Endothelial cell of umbilical vein (primary cell): ENCODE data around the gene CSH2.

Experiments
- EZH2 ChIP-seq: IDR thresholded peaks from 2 replicates; pipeline ENCODE4 v1.6.1; 2012; ENCODE audit warnings: borderline replicate concordance, low read depth, mild to moderate bottlenecking, moderate library complexity, low read length, inconsistent platforms; ENCODE audit not compliant: severe bottlenecking
- JUN ChIP-seq: IDR thresholded peaks from 2 replicates; pipeline ENCODE4 v1.6.1; 2011; ENCODE audit warnings: borderline replicate concordance, low read depth; ENCODE audit not compliant: insufficient read length, insufficient read depth
- POLR2A ChIP-seq: IDR thresholded peaks from 2 replicates; pipeline ENCODE4 v1.6.1; 2012; ENCODE audit warnings: low read depth, mild to moderate bottlenecking, control low read depth, low read length
- TF ChIP-seq, protein P1 (sequence below), 2 donors: IDR thresholded peaks; 1 replicate in 1 of 2; 2 replicates in 1 of 2; pipeline ENCODE4 v1.5.1; 2011; ENCODE audit warnings: low read length in 2 of 2, mild to moderate bottlenecking in 2 of 2, moderate library complexity in 2 of 2, control low read depth in 1 of 2, inconsistent platforms in 1 of 2, low read depth in 1 of 2; ENCODE audit not compliant: insufficient read depth in 1 of 2; ENCODE audit errors: extremely low read depth in 1 of 2

DNA sequence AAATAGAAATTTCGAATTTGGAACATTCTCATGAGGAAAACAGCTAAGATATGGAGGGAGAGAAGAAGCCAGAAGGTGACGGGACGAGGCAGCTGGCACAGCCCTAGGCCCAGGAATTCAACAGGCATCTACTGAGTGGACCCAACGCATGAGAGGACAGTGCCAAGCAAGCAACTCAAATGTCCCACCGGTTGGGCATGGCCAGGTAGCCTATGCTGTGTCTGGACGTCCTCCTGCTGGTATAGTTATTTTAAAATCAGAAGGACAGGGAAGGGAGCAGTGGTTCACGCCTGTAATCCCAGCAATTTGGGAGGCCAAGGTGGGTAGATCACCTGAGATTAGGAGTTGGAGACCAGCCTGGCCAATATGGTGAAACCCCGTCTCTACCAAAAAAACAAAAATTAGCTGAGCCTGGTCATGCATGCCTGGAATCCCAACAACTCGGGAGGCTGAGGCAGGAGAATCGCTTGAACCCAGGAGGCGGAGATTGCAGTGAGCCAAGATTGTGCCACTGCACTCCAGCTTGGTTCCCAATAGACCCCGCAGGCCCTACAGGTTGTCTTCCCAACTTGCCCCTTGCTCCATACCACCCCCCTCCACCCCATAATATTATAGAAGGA, 43.2 kb upstream of the CSH2 start:
- TF ChIP-seq, protein P1, sequence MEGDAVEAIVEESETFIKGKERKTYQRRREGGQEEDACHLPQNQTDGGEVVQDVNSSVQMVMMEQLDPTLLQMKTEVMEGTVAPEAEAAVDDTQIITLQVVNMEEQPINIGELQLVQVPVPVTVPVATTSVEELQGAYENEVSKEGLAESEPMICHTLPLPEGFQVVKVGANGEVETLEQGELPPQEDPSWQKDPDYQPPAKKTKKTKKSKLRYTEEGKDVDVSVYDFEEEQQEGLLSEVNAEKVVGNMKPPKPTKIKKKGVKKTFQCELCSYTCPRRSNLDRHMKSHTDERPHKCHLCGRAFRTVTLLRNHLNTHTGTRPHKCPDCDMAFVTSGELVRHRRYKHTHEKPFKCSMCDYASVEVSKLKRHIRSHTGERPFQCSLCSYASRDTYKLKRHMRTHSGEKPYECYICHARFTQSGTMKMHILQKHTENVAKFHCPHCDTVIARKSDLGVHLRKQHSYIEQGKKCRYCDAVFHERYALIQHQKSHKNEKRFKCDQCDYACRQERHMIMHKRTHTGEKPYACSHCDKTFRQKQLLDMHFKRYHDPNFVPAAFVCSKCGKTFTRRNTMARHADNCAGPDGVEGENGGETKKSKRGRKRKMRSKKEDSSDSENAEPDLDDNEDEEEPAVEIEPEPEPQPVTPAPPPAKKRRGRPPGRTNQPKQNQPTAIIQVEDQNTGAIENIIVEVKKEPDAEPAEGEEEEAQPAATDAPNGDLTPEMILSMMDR (IDR thresholded peaks at IDR 0.05; ENCODE audit: extremely low read depth in 1 of 2, insufficient read depth in 1 of 2, low read depth in 1 of 2, low read length in 2 of 2): no peak
- no peak for TF ChIP-seq EZH2
- TF ChIP-seq POLR2A: no peak
- no peak for TF ChIP-seq JUN
